Measurements from ENCODE around the gene TTC13. TPM values are rescaled to one million over a fixed set of nuclear protein-coding genes. Genes with fewer than 3 reads are reported as not detected.
A peak's percentile ranks its signal among the peaks of the same experiment; 100 is the strongest.

TTC13 gene
- total RNA-seq, 1 experiment from 2014 or later = 18.5 TPM

- DNase-seq (ENCODE audit: low read depth) = no peak
These were observed 72.4 kb downstream of the TTC13 start for GRCh38 chr1:230906226-230906625.

- DNase-seq (ENCODE audit: low read depth) = peak; percentile 77
These were observed 72.9 kb downstream of the TTC13 start for GRCh38 chr1:230905733-230906132.

GRCh38 chr1:230902349-230902923 lies 76.2 kb downstream of the TTC13 start:
- no peak for DNase-seq (ENCODE audit: low read depth)

GRCh38 chr1:230901671-230902070 lies 77.0 kb downstream of the TTC13 start:
- DNase-seq (ENCODE audit: low read depth) = no peak

GRCh38 chr1:230900984-230901383 lies 77.7 kb downstream of the TTC13 start:
- no peak for DNase-seq (ENCODE audit: low read depth)

GRCh38 chr1:230899841-230900251 lies 78.8 kb downstream of the TTC13 start:
- peak; percentile 34 for DNase-seq (ENCODE audit: low read depth)

GRCh38 chr1:230898748-230899147 lies 79.9 kb downstream of the TTC13 start:
- no peak for DNase-seq (ENCODE audit: low read depth)

GRCh38 chr1:230898144-230898543 lies 80.5 kb downstream of the TTC13 start:
- no peak for DNase-seq (ENCODE audit: low read depth)

GRCh38 chr1:230896779-230897178 lies 81.9 kb downstream of the TTC13 start:
- no peak for DNase-seq (ENCODE audit: low read depth)

- no peak for DNase-seq (ENCODE audit: low read depth)
These were observed 83.2 kb downstream of the TTC13 start for GRCh38 chr1:230895452-230895851.

- no peak for DNase-seq (ENCODE audit: low read depth)
These were observed 84.0 kb downstream of the TTC13 start for GRCh38 chr1:230894664-230895063.

- no peak for DNase-seq (ENCODE audit: low read depth)
These were observed 84.6 kb downstream of the TTC13 start for GRCh38 chr1:230894032-230894431.

GRCh38 chr1:230892018-230892491 lies 86.6 kb downstream of the TTC13 start:
- DNase-seq (ENCODE audit: low read depth) = no peak

GRCh38 chr1:230891413-230891812 lies 87.2 kb downstream of the TTC13 start:
- peak; percentile 61 for DNase-seq (ENCODE audit: low read depth)

GRCh38 chr1:230884646-230885045 lies 94.0 kb downstream of the TTC13 start:
- no peak for DNase-seq (ENCODE audit: low read depth)

- DNase-seq (ENCODE audit: low read depth) = no peak
These were observed 94.7 kb downstream of the TTC13 start for GRCh38 chr1:230883967-230884366.

- DNase-seq (ENCODE audit: low read depth) = no peak
These were observed 98.9 kb downstream of the TTC13 start for GRCh38 chr1:230879778-230880177.

- no peak for DNase-seq (ENCODE audit: low read depth)
These were observed 100.1 kb downstream of the TTC13 start for GRCh38 chr1:230878591-230878990.

- DNase-seq (ENCODE audit: low read depth) = no peak
These were observed 100.6 kb downstream of the TTC13 start for GRCh38 chr1:230877924-230878590.

- DNase-seq (ENCODE audit: low read depth) = peak; percentile 37
These were observed 101.3 kb downstream of the TTC13 start for GRCh38 chr1:230877146-230877923.

- DNase-seq (ENCODE audit: low read depth) = no peak
These were observed 102.0 kb downstream of the TTC13 start for GRCh38 chr1:230876660-230877059.

- DNase-seq (ENCODE audit: low read depth) = no peak
These were observed 103.3 kb downstream of the TTC13 start for GRCh38 chr1:230875370-230875769.

GRCh38 chr1:230870916-230871315 lies 107.7 kb downstream of the TTC13 start:
- DNase-seq (ENCODE audit: low read depth) = no peak
